ENCODE results near the gene RSPH10B2.
"Not testable (repeated sequence)": the region's sequence is repeated elsewhere in the genome, so short reads cannot be mapped to it uniquely, and the experiment has no call there.

The RSPH10B2 gene

GRCh38 chr7:6718124-6718523, 35.8 kb upstream of the RSPH10B2 start:
- peak; percentile 33 for DNase-seq (ENCODE audit: low read depth)
- no peak for TF ChIP-seq POLR2A (IDR thresholded peaks at IDR 0.05; ENCODE audit: extremely low read depth, insufficient read length)
- TF ChIP-seq CTCF (IDR thresholded peaks at IDR 0.05; ENCODE audit: low read depth, low read length), result peak; percentile 41
- no peak overlapping the region for H3K4me3 ChIP-seq (ENCODE audit: low read depth, low read length)

GRCh38 chr7:6724351-6724750, 29.6 kb upstream of the RSPH10B2 start:
- H3K4me3 ChIP-seq (ENCODE audit: low read depth, low read length); DNase-seq (ENCODE audit: low read depth): not testable (repeated sequence)

- TF ChIP-seq POLR2A (IDR thresholded peaks at IDR 0.05; ENCODE audit: extremely low read depth, insufficient read length) (no peak), MYC (IDR thresholded peaks at IDR 0.05; ENCODE audit: low read depth, low read length) (0 out of 2 replicates have a peak, but pooled peaks have one; percentile 47)
- DNase-seq (ENCODE audit: low read depth), result peak; percentile 84
- no peak overlapping the region for H3K4me3 ChIP-seq (ENCODE audit: low read depth, low read length)
Measured at GRCh38 chr7:6725003-6725402, 28.9 kb upstream of the RSPH10B2 start.

GRCh38 chr7:6726341-6726740, 27.6 kb upstream of the RSPH10B2 start:
- H3K4me3 ChIP-seq (ENCODE audit: low read depth, low read length); DNase-seq (ENCODE audit: low read depth): not testable (repeated sequence)

GRCh38 chr7:6727663-6728062, 26.2 kb upstream of the RSPH10B2 start:
- no peak for DNase-seq (ENCODE audit: low read depth)
- TF ChIP-seq MAX (IDR thresholded peaks at IDR 0.05; ENCODE audit: low read depth, low read length) (no peak), POLR2A (IDR thresholded peaks at IDR 0.05; ENCODE audit: extremely low read depth, insufficient read length) (no peak), CTCF (IDR thresholded peaks at IDR 0.05; ENCODE audit: low read depth, low read length) (no peak)
- H3K4me3 ChIP-seq (ENCODE audit: low read depth, low read length), result no peak overlapping the region

GRCh38 chr7:6728893-6729491, 24.9 kb upstream of the RSPH10B2 start:
- peak overlapping the region; percentile 81 for H3K4me3 ChIP-seq (ENCODE audit: low read depth, low read length)
- not testable (repeated sequence) for DNase-seq (ENCODE audit: low read depth)

GRCh38 chr7:6729492-6730342, 24.2 kb upstream of the RSPH10B2 start:
- peak; percentile 99 for DNase-seq (ENCODE audit: low read depth)
- peak; percentile 96 for TF ChIP-seq MAX (IDR thresholded peaks at IDR 0.05; ENCODE audit: low read depth, low read length)
- TF ChIP-seq MYC (IDR thresholded peaks at IDR 0.05; ENCODE audit: low read depth, low read length), result peak; percentile 84; the same call in 1 of the 2 replicates
- peak; percentile 91 for TF ChIP-seq POLR2A (IDR thresholded peaks at IDR 0.05; ENCODE audit: extremely low read depth, insufficient read length)
- TF ChIP-seq CTCF (IDR thresholded peaks at IDR 0.05; ENCODE audit: low read depth, low read length), result no peak

GRCh38 chr7:6730343-6730633, 23.6 kb upstream of the RSPH10B2 start:
- peak; percentile 76 for DNase-seq (ENCODE audit: low read depth)
- H3K4me3 ChIP-seq (ENCODE audit: low read depth, low read length), result peak overlapping the region; percentile 81
- TF ChIP-seq MYC (IDR thresholded peaks at IDR 0.05; ENCODE audit: low read depth, low read length) (no peak), POLR2A (IDR thresholded peaks at IDR 0.05; ENCODE audit: extremely low read depth, insufficient read length) (no peak)

More at GRCh38 chr7:6729492-6730342, 24.2 kb upstream of the RSPH10B2 start:
- H3K4me3 ChIP-seq (ENCODE audit: low read depth, low read length), result peak overlapping the region; percentile 81

GRCh38 chr7:6738415-6738814, 15.5 kb upstream of the RSPH10B2 start:
- DNase-seq (ENCODE audit: low read depth); H3K4me3 ChIP-seq (ENCODE audit: low read depth, low read length): not testable (repeated sequence)

GRCh38 chr7:6744410-6745100, 9.3 kb upstream of the RSPH10B2 start:
- DNase-seq (ENCODE audit: low read depth); H3K4me3 ChIP-seq (ENCODE audit: low read depth, low read length): not testable (repeated sequence)

GRCh38 chr7:6749335-6749734, 4.6 kb upstream of the RSPH10B2 start:
- not testable (repeated sequence) for DNase-seq (ENCODE audit: low read depth); H3K4me3 ChIP-seq (ENCODE audit: low read depth, low read length)

- H3K4me3 ChIP-seq (ENCODE audit: low read depth, low read length); DNase-seq (ENCODE audit: low read depth): not testable (repeated sequence)
Measured at GRCh38 chr7:6750173-6750572, 3.7 kb upstream of the RSPH10B2 start.

- not testable (repeated sequence) for DNase-seq (ENCODE audit: low read depth); H3K4me3 ChIP-seq (ENCODE audit: low read depth, low read length)
Measured at GRCh38 chr7:6761186-6761585, 7.3 kb downstream of the RSPH10B2 start.
